ENCODE data around the gene SLC40A1.

Gene SLC40A1

GRCh38 chr2:189530965-189531637, 49.5 kb downstream of the SLC40A1 start:
- DNase-seq (ENCODE audit: insufficient read length, low spot score) = no peak
- FAIRE-seq = no peak
- no peak for TF ChIP-seq POLR2A (IDR thresholded peaks at IDR 0.05; ENCODE audit: low read depth, low read length)

- TF ChIP-seq POLR2A (IDR thresholded peaks at IDR 0.05; ENCODE audit: low read depth, low read length) = no peak
- DNase-seq (ENCODE audit: insufficient read length, low spot score) (no peak), FAIRE-seq (no peak)
Observed at GRCh38 chr2:189528617-189529016, 52.0 kb downstream of the SLC40A1 start.

GRCh38 chr2:189527812-189528592, 52.6 kb downstream of the SLC40A1 start:
- DNase-seq (ENCODE audit: insufficient read length, low spot score) = no peak
- no peak for TF ChIP-seq POLR2A (IDR thresholded peaks at IDR 0.05; ENCODE audit: low read depth, low read length)
- peak; percentile 30 for FAIRE-seq

GRCh38 chr2:189527041-189527750, 53.4 kb downstream of the SLC40A1 start:
- FAIRE-seq = no peak
- no peak for TF ChIP-seq POLR2A (IDR thresholded peaks at IDR 0.05; ENCODE audit: low read depth, low read length)
- DNase-seq (ENCODE audit: insufficient read length, low spot score) = no peak

- FAIRE-seq = no peak
- no peak for TF ChIP-seq POLR2A (IDR thresholded peaks at IDR 0.05; ENCODE audit: low read depth, low read length)
- no peak for DNase-seq (ENCODE audit: insufficient read length, low spot score)
Observed at GRCh38 chr2:189526241-189526640, 54.3 kb downstream of the SLC40A1 start.

GRCh38 chr2:189524746-189525145, 55.8 kb downstream of the SLC40A1 start:
- DNase-seq (ENCODE audit: insufficient read length, low spot score) = no peak
- FAIRE-seq = no peak
- no peak for TF ChIP-seq POLR2A (IDR thresholded peaks at IDR 0.05; ENCODE audit: low read depth, low read length)

- DNase-seq (ENCODE audit: insufficient read length, low spot score) = no peak
- FAIRE-seq = peak; percentile 33
- TF ChIP-seq POLR2A (IDR thresholded peaks at IDR 0.05; ENCODE audit: low read depth, low read length) = no peak
Observed at GRCh38 chr2:189522435-189523151, 58.0 kb downstream of the SLC40A1 start.

GRCh38 chr2:189521699-189522434, 58.7 kb downstream of the SLC40A1 start:
- FAIRE-seq (no peak), DNase-seq (ENCODE audit: insufficient read length, low spot score) (no peak)
- TF ChIP-seq POLR2A (IDR thresholded peaks at IDR 0.05; ENCODE audit: low read depth, low read length) = no peak

- no peak for DNase-seq (ENCODE audit: insufficient read length, low spot score)
- FAIRE-seq = no peak
- TF ChIP-seq POLR2A (IDR thresholded peaks at IDR 0.05; ENCODE audit: low read depth, low read length) = no peak
Observed at GRCh38 chr2:189519631-189520387, 60.8 kb downstream of the SLC40A1 start.

GRCh38 chr2:189517847-189518535, 62.6 kb downstream of the SLC40A1 start:
- DNase-seq (ENCODE audit: insufficient read length, low spot score) (no peak), FAIRE-seq (peak; percentile 66)
- no peak for TF ChIP-seq POLR2A (IDR thresholded peaks at IDR 0.05; ENCODE audit: low read depth, low read length)

- no peak for DNase-seq (ENCODE audit: insufficient read length, low spot score)
Observed at GRCh38 chr2:189516546-189516945, 64.0 kb downstream of the SLC40A1 start.

GRCh38 chr2:189515264-189515663, 65.3 kb downstream of the SLC40A1 start:
- no peak for DNase-seq (ENCODE audit: insufficient read length, low spot score)
- no peak for FAIRE-seq
- TF ChIP-seq POLR2A (IDR thresholded peaks at IDR 0.05; ENCODE audit: low read depth, low read length) = no peak

More at GRCh38 chr2:189516546-189516945, 64.0 kb downstream of the SLC40A1 start:
- TF ChIP-seq POLR2A (IDR thresholded peaks at IDR 0.05; ENCODE audit: low read depth, low read length) = no peak
- FAIRE-seq = no peak
